Superior temporal gyrus (tissue), 1 donor: ENCODE results near the gene ACLY.
A peak's percentile ranks its signal among the peaks of the same experiment; 100 is the strongest.
"Not testable (repeated sequence)": the region's sequence is repeated elsewhere in the genome, so short reads cannot be mapped to it uniquely, and the experiment has no call there.

Experiments used
- DNase-seq: peaks from one replicate; pipeline ENCODE4 v3.0.0-alpha.2; 2016; ENCODE audit errors: extremely low spot score

The ACLY gene

GRCh38 chr17:41939693-41940090, 20.9 kb upstream of the ACLY start:
- no peak for DNase-seq

GRCh38 chr17:41939044-41939692, 20.4 kb upstream of the ACLY start:
- DNase-seq: no peak

- DNase-seq: no peak
Measured at GRCh38 chr17:41937970-41938954, 19.5 kb upstream of the ACLY start.

- DNase-seq: no peak
Measured at GRCh38 chr17:41935641-41936040, 16.9 kb upstream of the ACLY start.

- no peak for DNase-seq
Measured at GRCh38 chr17:41932816-41933389, 14.2 kb upstream of the ACLY start.

- not testable (repeated sequence) for DNase-seq
Measured at GRCh38 chr17:41931715-41932114, 13.0 kb upstream of the ACLY start.

GRCh38 chr17:41930833-41931156, 12.0 kb upstream of the ACLY start:
- DNase-seq: not testable (repeated sequence)

- peak; percentile 97 for DNase-seq
Measured at GRCh38 chr17:41930009-41930832, 11.5 kb upstream of the ACLY start, which contains the start of gene ODAD4. Gene ODAD4 (plus strand): TSS chr17:41930617. CDS start chr17:41930724, 107 bp downstream.

- no peak for DNase-seq
Measured at GRCh38 chr17:41928693-41929251, 10.0 kb upstream of the ACLY start.

GRCh38 chr17:41925991-41926590, 7.3 kb upstream of the ACLY start:
- DNase-seq: no peak

- no peak for DNase-seq
Measured at GRCh38 chr17:41920580-41920955, 1.8 kb upstream of the ACLY start.

GRCh38 chr17:41919840-41920579, 1.3 kb upstream of the ACLY start:
- DNase-seq: no peak

- peak; percentile 68 for DNase-seq
Measured at GRCh38 chr17:41919165-41919817, 540 bp upstream of the ACLY start.

GRCh38 chr17:41917679-41918313, 955 bp downstream of the ACLY start:
- DNase-seq: peak; percentile 12

- peak; percentile 14 for DNase-seq
Measured at GRCh38 chr17:41917192-41917591, 1.6 kb downstream of the ACLY start.

GRCh38 chr17:41915566-41915965, 3.2 kb downstream of the ACLY start:
- DNase-seq: no peak

- no peak for DNase-seq
Measured at GRCh38 chr17:41915020-41915419, 3.7 kb downstream of the ACLY start.

- DNase-seq: no peak
Measured at GRCh38 chr17:41914358-41914766, 4.4 kb downstream of the ACLY start.

GRCh38 chr17:41913798-41914197, 5.0 kb downstream of the ACLY start:
- no peak for DNase-seq
